ENCODE measurements around the gene MYO1D. TPM values are rescaled to one million over a fixed set of nuclear protein-coding genes. Genes with fewer than 3 reads are reported as not detected.

Gene MYO1D
- total RNA-seq, 4 donors from 2014 or later: 46.3 to 139 (median 80.0) TPM

- TF ChIP-seq, protein P1, sequence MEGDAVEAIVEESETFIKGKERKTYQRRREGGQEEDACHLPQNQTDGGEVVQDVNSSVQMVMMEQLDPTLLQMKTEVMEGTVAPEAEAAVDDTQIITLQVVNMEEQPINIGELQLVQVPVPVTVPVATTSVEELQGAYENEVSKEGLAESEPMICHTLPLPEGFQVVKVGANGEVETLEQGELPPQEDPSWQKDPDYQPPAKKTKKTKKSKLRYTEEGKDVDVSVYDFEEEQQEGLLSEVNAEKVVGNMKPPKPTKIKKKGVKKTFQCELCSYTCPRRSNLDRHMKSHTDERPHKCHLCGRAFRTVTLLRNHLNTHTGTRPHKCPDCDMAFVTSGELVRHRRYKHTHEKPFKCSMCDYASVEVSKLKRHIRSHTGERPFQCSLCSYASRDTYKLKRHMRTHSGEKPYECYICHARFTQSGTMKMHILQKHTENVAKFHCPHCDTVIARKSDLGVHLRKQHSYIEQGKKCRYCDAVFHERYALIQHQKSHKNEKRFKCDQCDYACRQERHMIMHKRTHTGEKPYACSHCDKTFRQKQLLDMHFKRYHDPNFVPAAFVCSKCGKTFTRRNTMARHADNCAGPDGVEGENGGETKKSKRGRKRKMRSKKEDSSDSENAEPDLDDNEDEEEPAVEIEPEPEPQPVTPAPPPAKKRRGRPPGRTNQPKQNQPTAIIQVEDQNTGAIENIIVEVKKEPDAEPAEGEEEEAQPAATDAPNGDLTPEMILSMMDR (IDR thresholded peaks at IDR 0.05; ENCODE audit: low read depth): no peak
Observed at GRCh38 chr17:32542186-32542585, 334.7 kb downstream of the MYO1D start.

- TF ChIP-seq, protein P1 (IDR thresholded peaks at IDR 0.05; ENCODE audit: low read depth): no peak
Observed at GRCh38 chr17:32541640-32542039, 335.3 kb downstream of the MYO1D start.

- TF ChIP-seq, protein P1 (IDR thresholded peaks at IDR 0.05; ENCODE audit: low read depth): no peak
Observed at GRCh38 chr17:32536736-32537643, 339.9 kb downstream of the MYO1D start.

- TF ChIP-seq, protein P1 (IDR thresholded peaks at IDR 0.05; ENCODE audit: low read depth): no peak
Observed at GRCh38 chr17:32533296-32533695, 343.6 kb downstream of the MYO1D start.

DNA sequence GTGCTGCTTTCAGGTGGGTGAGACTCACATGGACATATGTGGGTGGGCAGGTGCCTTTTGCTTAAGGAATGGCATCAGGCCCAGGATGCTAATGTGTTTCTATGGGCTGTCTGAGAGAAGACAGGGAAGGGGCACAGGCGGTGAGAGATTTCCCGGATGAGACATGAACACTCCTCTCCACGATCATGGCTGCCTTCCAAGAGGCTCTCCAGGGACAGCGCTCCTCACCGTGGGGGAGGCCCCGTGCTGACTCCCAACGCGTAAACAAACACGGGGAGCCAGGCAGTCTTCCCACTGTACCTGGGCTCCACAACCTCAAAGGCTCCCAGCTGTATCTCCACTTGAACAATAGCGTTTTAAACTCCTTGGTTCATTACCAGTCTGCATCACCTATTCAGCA lies 347.3 kb downstream of the MYO1D start:
- TF ChIP-seq, protein P1 (IDR thresholded peaks at IDR 0.05; ENCODE audit: low read depth): no peak

DNA sequence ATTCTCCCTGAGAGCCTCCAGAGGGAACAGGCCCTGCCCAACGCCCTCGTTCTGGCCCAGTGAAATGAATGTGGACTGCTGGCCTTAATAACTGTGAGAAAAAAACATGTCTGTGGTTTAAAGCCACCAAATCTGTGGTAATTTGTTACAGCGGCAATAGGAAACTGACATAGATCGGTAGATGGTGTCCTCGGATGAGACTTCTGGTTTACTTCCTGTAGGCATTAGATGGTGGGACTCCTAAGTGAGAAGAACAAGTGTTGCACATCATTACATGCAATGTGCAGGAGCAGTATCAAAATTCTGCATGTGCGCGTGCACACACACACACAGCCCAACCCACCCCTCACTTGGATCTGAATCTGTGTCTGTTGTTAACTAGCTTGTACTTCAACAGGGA lies 348.1 kb downstream of the MYO1D start:
- TF ChIP-seq, protein P1 (IDR thresholded peaks at IDR 0.05; ENCODE audit: low read depth): no peak

DNA sequence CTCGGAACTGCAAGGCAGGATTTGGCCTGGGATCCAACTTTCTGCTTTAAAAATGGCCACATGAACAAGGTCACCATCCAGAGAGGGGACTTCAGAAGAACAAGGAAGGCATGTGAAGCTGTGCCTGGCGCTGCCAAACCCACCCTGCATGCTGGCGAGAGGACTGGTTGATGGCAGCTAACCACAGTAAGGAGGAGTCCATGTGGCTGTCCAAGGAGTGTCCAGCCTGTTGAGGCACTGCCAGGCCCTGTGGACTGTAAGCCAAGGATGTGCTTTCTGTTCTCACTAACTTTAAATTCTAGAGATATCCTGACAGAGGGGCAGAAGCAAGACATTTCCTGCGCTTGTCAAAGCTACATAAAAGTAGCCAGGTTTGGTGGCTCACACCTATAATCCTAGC lies 349.8 kb downstream of the MYO1D start:
- TF ChIP-seq, protein P1 (IDR thresholded peaks at IDR 0.05; ENCODE audit: low read depth): no peak
